ENCODE measurements around the gene ARAP3.

The ARAP3 gene

DNA sequence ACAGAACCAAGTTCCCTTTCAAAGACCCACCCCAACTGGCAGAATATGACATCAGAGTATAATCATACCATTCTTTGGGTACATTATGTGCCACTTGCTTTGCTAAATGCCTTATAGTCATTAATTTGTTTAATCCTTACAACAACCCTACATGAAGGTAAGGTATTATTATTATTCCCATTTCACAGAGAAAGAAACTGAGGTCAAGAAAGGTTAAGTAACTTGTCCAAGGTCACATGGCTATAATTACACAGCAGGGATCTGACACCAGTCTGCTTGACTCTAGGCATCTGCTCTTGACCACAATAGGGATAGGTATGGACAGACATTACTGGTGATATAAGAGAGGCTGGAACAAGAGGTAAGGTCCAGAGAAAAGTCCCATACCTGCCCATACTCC is 32.1 kb downstream of the ARAP3 start:
- DNase-seq (ENCODE audit: insufficient read length, low spot score) (no peak), FAIRE-seq (no peak)
- no peak for TF ChIP-seq POLR2A (IDR thresholded peaks at IDR 0.05; ENCODE audit: low read depth, low read length)

DNA sequence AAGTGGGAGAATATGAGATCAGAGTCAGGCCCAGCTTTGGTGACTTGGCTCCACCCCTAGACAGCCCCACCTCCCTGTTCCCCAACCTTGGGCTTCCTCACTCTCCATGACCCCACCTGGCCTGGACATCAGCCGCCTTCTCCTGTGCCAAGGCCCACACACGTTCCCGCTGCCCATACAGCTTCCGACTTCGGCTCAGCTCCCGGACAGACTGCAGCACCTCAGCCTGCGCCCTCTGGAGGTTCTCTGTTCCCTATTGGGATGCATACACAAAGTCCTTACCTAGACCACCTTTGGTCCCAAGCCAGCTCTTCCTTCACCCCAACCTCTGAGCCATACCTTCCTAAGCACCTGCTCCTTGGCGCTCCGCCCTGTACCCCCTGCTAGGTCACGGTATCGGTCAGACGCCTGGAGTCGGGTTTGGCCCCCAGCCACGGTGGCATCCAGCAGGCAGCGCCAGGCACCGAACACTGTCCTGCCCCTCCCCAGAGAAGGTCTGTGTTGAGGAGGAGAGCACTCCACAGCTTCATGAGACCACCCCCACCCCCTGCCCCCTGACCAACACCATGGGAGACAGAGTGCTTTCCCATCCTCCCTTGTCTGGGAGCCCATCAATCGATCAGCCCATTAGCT is 32.9 kb downstream of the ARAP3 start:
- FAIRE-seq (no peak), DNase-seq (ENCODE audit: insufficient read length, low spot score) (no peak)

DNA sequence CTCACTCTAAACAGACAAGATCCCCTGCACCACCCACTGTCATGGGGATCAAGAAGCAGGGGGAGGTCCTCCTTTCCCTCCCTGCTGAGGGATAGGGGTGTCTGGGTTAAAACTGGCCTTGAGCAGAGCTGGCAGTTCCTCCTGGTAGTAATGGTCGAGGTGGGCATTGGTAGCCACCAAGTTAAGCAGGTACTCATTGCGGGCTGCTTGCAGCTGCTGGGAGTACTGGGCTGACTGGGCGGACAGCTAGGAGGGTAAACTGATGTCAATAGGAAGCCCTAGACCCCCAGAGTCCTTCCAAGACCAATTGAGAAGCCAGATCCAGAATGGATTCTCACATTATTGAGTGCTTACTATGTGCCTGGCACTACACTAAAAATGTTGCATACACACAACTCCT is 34.2 kb downstream of the ARAP3 start:
- FAIRE-seq (no peak), DNase-seq (ENCODE audit: insufficient read length, low spot score) (no peak)
- TF ChIP-seq POLR2A (IDR thresholded peaks at IDR 0.05; ENCODE audit: low read depth, low read length), result no peak

More for the DNA sequence above, 32.9 kb downstream of the ARAP3 start:
- no peak for TF ChIP-seq POLR2A (IDR thresholded peaks at IDR 0.05; ENCODE audit: low read depth, low read length)

DNA sequence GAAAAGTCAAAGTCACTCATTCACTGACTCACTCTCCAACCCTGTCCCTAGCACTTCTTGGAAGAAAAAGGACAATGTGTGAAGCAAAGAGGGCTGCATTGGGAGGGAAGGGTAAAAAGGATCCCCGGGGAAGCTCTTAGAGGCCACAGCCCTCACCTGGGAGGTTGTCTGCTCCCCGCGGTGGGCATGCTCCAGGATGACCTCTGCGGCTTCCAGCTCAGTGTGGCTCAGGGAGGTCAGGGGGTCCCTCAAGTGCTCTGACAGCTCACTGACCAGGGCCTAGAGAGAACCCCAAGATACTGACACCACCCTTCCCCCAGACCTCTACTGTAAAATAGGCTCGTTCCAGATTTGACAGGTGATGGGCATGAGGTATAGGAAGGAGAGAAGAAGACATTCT is 34.8 kb downstream of the ARAP3 start:
- DNase-seq (ENCODE audit: insufficient read length, low spot score), result no peak
- no peak for TF ChIP-seq POLR2A (IDR thresholded peaks at IDR 0.05; ENCODE audit: low read depth, low read length)

DNA sequence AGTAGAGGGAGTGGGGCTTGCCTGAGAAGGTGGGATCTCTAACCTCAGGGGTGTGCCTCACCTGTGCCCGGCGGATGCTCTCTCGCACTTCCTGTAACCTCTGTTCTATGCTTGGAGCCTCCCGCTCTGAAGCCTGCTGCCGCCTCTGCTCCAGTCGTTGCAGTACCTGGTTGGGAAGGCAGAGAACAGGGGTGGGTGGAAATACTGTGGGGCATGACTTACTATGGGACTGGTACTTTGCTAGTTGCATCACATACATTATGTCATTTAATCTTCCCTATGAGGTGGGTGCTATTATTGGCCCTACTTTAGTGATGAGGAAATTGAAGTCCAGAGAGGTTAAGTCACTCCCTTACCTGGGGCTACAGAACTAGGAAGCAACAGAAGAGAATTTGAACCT is 36.0 kb downstream of the ARAP3 start:
- FAIRE-seq, result no peak
- DNase-seq (ENCODE audit: insufficient read length, low spot score), result no peak
- no peak for TF ChIP-seq POLR2A (IDR thresholded peaks at IDR 0.05; ENCODE audit: low read depth, low read length)

More for the DNA sequence above, 34.8 kb downstream of the ARAP3 start:
- no peak for FAIRE-seq

DNA sequence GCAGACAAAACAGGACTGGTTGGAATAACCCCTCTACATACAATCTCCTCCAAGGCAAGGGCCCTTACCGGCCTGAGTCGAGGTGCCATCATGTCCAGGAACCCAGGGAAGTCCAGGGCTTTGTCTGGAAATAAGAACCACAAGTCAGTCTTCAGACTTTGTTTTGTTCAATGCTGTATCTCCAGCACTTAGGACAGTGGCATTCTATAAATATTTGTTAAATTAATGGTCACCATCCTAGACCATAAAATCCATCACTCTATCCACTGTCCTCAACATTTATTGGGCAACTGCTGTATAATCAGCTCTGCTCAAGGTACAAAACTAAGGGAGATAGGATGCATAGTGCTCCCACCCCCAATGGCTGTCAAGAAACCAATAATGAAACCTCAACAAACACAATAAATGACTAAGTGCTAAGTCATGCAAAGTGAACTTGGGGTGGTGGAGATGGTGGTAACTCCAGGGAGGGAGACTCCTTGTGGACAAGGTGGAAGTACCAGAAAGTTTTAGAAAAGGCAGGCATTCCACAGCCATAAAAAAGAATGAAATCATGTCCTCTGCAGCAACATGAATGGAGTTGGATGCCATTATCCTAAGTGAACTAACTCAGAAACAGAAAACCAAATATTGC is 40.3 kb downstream of the ARAP3 start:
- FAIRE-seq (peak; percentile 6), DNase-seq (ENCODE audit: insufficient read length, low spot score) (peak; percentile 87)
- TF ChIP-seq POLR2A (IDR thresholded peaks at IDR 0.05; ENCODE audit: low read depth, low read length), result no peak

DNA sequence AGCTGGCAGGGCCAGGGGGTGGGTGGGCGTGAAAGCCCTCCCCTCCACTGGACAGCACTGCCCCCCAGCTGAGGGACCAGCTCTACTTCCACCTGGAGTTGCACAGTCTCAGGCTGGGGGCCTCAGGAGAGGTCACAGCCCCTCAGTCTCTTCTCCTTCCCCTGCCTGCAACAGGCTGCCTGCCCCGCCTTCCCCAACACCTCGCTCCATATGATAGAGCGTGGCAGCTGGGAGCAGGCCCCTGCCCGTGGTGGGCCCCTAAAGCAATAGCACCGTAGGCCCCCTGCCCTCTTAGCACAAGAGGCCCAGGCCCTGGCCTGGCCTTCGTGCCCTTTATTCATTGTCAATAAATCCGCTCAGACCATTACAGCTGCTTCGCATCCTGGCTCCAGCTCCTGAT is 41.3 kb downstream of the ARAP3 start:
- TF ChIP-seq POLR2A (IDR thresholded peaks at IDR 0.05; ENCODE audit: low read depth, low read length), result no peak
- FAIRE-seq (no peak), DNase-seq (ENCODE audit: insufficient read length, low spot score) (no peak)

DNA sequence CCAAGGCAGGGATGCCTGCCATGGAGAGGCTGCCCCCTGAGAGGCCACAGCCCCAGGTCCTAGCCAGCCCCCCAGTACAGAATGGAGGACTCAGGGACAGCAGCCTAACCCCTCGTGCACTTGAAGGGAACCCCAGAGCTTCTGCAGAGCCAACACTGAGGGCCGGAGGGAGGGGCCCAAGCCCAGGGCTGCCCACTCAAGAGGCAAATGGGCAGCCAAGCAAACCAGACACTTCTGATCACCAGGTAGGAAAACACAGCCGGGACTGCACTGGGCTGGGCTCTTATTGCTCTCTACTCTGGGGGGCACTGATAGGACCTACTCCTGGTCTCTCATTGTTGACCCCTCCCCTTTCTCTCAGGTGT is 42.0 kb downstream of the ARAP3 start:
- DNase-seq (ENCODE audit: insufficient read length, low spot score), result no peak
- FAIRE-seq, result no peak
- TF ChIP-seq POLR2A (IDR thresholded peaks at IDR 0.05; ENCODE audit: low read depth, low read length), result no peak

DNA sequence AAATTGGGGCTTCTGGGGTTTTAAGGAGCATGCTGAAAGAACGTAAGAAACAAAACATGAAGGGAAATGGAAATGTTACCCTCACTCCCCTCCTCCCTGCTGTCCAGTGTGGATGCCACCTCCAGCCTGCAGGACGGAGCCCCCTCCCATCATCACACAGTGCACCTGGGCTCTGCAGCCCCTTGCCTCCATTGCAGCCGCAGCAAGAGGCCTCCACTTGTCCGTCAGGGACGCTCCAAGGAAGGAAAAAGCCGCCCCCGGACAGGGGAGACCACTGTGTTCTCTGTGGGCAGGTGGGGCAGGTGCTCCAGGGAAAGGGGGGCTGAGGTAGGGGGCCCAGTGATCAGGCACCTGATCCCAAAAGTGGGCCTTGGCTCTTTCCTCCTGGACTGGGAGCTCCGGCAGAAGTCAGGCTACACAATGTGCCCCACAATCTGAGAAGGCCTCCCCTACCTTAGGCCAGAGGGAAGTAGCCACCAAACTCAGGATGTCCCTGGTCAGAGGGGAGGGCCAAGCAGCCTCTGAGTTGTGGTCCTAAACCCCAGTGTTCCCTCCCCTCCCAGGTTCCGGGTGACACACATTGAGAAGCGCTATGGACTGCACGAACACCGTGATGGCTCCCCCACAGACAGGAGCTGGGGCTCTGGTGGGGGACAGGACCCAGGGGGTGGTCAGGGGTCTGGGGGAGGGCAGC is 42.5 kb downstream of the ARAP3 start:
- no peak for TF ChIP-seq POLR2A (IDR thresholded peaks at IDR 0.05; ENCODE audit: low read depth, low read length)
- FAIRE-seq (no peak), DNase-seq (ENCODE audit: insufficient read length, low spot score) (no peak)

DNA sequence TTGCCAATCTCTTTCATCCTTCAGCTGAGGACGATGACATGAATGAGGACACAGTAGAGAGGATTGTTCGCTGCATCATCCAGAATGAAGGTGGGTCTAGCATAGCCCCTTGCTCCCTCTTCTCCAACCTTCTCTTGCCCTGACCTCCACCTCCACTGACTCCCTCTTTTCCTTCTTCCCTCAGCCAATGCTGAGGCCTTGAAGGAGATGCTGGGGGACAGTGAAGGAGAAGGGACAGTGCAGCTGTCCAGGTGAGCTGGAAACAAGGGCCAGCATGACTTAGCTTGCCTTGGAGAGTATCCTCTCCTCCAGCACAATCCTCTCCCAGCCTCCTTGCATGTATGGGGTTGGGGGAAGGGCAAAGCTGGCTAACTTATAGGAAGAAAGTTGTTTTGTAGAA is 43.3 kb downstream of the ARAP3 start:
- TF ChIP-seq POLR2A (IDR thresholded peaks at IDR 0.05; ENCODE audit: low read depth, low read length), result no peak
- no peak for FAIRE-seq
- no peak for DNase-seq (ENCODE audit: insufficient read length, low spot score)

DNA sequence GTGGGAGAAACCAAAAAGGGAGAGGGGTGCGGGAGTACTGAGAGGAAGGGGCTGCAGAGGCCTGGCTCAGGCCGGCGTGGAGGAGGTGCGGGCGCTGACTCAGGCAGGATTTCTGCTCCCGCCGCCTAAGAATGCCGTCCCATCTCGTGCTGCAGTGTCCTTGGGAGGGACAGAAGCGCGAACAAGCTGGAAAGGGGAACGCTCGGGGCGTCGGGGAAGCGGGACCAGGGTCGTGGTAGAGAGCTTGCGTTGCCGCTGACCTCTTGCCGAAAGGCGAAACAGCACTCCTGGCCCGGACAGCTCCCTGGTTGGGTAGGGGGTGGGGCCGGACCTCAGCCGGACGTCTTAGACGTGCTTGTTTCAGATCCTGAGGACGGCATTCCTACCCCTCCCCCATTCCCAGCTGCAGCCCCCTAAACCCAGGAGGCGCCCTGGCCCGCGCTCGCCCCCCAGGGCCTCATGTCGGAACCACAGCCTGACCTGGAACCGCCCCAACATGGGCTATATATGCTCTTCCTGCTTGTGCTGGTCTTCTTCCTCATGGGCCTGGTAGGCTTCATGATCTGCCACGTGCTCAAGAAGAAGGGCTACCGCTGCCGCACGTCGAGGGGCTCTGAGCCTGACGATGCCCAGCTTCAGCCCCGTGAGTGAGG is 44.1 kb downstream of the ARAP3 start:
- no peak for TF ChIP-seq POLR2A (IDR thresholded peaks at IDR 0.05; ENCODE audit: low read depth, low read length)
- DNase-seq (ENCODE audit: insufficient read length, low spot score), result no peak
- no peak for FAIRE-seq

DNA sequence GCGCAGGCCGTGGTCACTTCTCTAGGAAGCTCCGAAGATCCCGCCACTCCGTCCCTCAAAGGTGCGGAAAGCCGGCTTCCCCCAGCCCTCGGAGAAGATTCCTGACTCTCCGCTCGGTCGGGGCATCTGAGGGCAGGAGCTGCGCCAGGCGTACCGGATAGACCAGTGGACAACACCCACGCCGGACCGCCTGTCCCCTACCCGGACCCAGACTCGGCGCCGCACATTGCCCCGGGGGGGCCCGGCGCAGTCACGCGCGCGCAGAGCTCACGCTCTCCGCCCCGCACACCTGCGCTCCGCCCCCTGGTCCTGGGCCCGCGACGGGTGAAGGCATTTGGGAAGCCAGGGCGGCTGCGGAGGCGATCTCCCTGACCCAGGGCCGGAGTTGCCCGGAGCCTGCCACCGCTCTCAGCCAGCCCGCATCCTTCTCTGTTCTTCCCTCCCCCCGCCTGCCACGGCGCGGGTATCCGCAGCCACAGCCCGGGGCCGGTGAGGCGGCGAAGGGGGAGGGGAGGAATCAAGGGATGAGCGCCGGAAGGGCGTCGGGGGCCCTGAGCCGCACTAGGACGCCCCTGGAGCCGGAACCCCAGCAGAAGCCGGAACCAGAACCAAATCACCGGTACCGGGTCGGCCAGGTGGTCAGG is 44.8 kb downstream of the ARAP3 start:
- TF ChIP-seq POLR2A (IDR thresholded peaks at IDR 0.05; ENCODE audit: low read depth, low read length), result no peak
- no peak for FAIRE-seq
- peak; percentile 38 for DNase-seq (ENCODE audit: insufficient read length, low spot score)

DNA sequence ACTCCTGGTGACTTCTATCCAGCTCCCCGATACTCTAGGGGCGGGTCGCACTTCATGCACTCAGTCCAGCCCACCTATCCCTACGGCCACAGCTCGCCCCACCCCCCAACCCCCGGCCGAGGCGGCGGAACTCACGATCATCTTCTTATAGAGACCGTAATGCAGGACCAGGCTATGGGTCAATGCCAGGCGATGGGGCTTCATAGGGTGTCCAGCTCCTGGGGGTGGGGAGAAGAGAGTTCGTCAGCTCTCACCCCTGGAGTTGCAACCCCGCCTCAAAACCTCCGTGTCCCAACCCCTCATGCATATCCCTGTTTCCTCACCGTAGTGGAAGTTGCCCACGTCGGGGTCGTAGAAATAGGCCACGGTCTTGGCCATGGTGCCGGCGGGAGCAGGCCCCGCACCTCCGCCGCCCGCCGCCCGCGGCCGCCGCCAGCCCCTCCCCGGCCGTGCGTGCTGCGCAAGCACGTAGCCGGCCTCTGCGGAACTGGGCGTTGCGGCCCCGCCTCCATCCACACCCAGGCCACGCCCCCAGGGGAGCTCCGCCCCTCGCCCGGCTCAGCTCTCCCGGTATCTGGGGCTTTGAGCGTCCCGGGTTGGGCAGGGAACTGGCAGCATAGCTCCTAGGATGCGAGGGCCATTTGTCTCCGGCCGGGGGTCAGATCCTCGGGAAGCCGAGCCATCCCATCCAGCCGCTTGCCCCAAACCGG is 45.5 kb downstream of the ARAP3 start, which contains the start of the genes HDAC3 and RELL2:
Gene HDAC3, minus strand, starts transcription at position 437 of the 710 bp plus-strand sequence. Its CDS starts 59 bp downstream, at position 378.
Gene RELL2, plus strand, starts transcription at position 585 of the 710 bp plus-strand sequence. CDS start 1,229 bp downstream, outside the sequence.
- FAIRE-seq (no peak), DNase-seq (ENCODE audit: insufficient read length, low spot score) (peak; percentile 94)
- TF ChIP-seq POLR2A (IDR thresholded peaks at IDR 0.05; ENCODE audit: low read depth, low read length), result peak; percentile 94
